K562 (cell line): ENCODE data around the gene COL21A1.

Experiments
- EP300 ChIP-seq: IDR thresholded peaks from 2 replicates; pipeline ENCODE4 v1.6.1; 2012; ENCODE audit warnings: low read length, improper control_type of control experiment
- NFYB ChIP-seq: IDR thresholded peaks from 2 replicates; pipeline ENCODE4 v1.6.1; 2011; ENCODE audit warnings: mild to moderate bottlenecking, moderate library complexity; ENCODE audit not compliant: insufficient read length; ENCODE audit errors: extremely low read depth
- RAD21 ChIP-seq, 2 experiments: fragments of 250-450 bp in 1 of 2; fragments of 450-650 bp in 1 of 2; sonication (Bioruptor Pico) in 1 of 2; formaldehyde crosslinking in 1 of 2; IDR thresholded peaks in 1 of 2; conservative IDR thresholded peaks in 1 of 2; 2 replicates each; pipeline versions ENCODE4 v1.4.0 to v1.8.0; 2020 to 2022; ENCODE audit warnings: mild to moderate bottlenecking in 2 of 2, moderate library complexity in 1 of 2
- SP1 ChIP-seq: sonication (generic); formaldehyde crosslinking; IDR thresholded peaks from 2 replicates; pipeline ENCODE4 v1.8.1; 2022; ENCODE audit warnings: mild to moderate bottlenecking, missing genetic modification reagents
- ZNF830 ChIP-seq: fragments of 250-450 bp; sonication (Bioruptor Pico); IDR thresholded peaks from 2 replicates; pipeline ENCODE4 v1.5.0; 2021; ENCODE audit warnings: mild to moderate bottlenecking
- TF ChIP-seq, protein P1 (sequence below), 3 experiments: IDR thresholded peaks in 2 of 3; conservative IDR thresholded peaks in 1 of 3; 2 replicates each; pipeline ENCODE4 v1.5.1; 2011 to 2012; ENCODE audit warnings: low read length in 3 of 3, mild to moderate bottlenecking in 3 of 3, control low read depth in 2 of 3, improper control_type of control experiment in 1 of 3, inconsistent platforms in 1 of 3, low read depth in 1 of 3, mixed read lengths in 1 of 3, moderate library complexity in 1 of 3; ENCODE audit not compliant: insufficient read depth in 2 of 3
- TF ChIP-seq, protein P2 (sequence below), 2 experiments: fragments of 450-650 bp; conservative IDR thresholded peaks; 2 replicates each; pipeline ENCODE4 v1.6.1; 2017; ENCODE audit warnings: mild to moderate bottlenecking in 2 of 2, moderate library complexity in 2 of 2

DNA sequence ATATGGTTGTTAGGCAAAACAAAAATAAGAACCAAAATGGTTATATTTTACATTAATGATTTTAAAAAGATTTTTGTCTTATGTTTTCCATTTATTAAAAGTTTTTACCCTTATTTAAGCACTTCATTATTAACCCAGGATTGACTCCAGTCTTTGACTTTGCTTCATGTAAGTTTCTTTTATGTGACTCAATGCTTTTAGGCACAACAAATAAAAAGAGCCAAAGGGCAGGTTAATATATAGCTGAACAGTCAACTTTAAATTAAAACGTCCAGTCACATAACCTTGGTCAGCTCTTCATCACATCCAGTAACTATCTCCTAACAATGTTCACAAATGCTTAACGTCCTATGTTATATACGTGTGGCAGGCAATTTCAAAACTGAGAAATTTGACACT lies 32.7 kb downstream of the COL21A1 start:
- TF ChIP-seq ZNF830 (CRISPR knock-in tag): no peak
- TF ChIP-seq, protein P1, sequence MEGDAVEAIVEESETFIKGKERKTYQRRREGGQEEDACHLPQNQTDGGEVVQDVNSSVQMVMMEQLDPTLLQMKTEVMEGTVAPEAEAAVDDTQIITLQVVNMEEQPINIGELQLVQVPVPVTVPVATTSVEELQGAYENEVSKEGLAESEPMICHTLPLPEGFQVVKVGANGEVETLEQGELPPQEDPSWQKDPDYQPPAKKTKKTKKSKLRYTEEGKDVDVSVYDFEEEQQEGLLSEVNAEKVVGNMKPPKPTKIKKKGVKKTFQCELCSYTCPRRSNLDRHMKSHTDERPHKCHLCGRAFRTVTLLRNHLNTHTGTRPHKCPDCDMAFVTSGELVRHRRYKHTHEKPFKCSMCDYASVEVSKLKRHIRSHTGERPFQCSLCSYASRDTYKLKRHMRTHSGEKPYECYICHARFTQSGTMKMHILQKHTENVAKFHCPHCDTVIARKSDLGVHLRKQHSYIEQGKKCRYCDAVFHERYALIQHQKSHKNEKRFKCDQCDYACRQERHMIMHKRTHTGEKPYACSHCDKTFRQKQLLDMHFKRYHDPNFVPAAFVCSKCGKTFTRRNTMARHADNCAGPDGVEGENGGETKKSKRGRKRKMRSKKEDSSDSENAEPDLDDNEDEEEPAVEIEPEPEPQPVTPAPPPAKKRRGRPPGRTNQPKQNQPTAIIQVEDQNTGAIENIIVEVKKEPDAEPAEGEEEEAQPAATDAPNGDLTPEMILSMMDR (IDR thresholded peaks at IDR 0.05 in 2 of 3, conservative IDR thresholded peaks at IDR 0.05 in 1 of 3; ENCODE audit: insufficient read depth in 2 of 3, low read depth in 1 of 3, low read length in 3 of 3): no peak
- TF ChIP-seq SP1 (CRISPR knock-in tag): no peak
- no peak for TF ChIP-seq EP300
- TF ChIP-seq NFYB: no peak
- TF ChIP-seq, protein P2, sequence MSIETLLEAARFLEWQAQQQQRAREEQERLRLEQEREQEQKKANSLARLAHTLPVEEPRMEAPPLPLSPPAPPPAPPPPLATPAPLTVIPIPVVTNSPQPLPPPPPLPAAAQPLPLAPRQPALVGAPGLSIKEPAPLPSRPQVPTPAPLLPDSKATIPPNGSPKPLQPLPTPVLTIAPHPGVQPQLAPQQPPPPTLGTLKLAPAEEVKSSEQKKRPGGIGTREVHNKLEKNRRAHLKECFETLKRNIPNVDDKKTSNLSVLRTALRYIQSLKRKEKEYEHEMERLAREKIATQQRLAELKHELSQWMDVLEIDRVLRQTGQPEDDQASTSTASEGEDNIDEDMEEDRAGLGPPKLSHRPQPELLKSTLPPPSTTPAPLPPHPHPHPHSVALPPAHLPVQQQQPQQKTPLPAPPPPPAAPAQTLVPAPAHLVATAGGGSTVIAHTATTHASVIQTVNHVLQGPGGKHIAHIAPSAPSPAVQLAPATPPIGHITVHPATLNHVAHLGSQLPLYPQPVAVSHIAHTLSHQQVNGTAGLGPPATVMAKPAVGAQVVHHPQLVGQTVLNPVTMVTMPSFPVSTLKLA (conservative IDR thresholded peaks at IDR 0.05): no peak
- TF ChIP-seq RAD21 (CRISPR knock-in tag; conservative IDR thresholded peaks at IDR 0.05 in 1 of 2, IDR thresholded peaks at IDR 0.05 in 1 of 2): no peak
